Stromal cell of bone marrow (primary cell): Measurements from ENCODE around the gene SUGCT.
"Not testable (repeated sequence)": the region's sequence is repeated elsewhere in the genome, so short reads cannot be mapped to it uniquely, and the experiment has no call there.

Experiments used
- DNase-seq: peaks from one replicate; pipeline ENCODE4 v3.0.0-alpha.2; 2012; ENCODE audit warnings: low read depth

Gene SUGCT

DNA sequence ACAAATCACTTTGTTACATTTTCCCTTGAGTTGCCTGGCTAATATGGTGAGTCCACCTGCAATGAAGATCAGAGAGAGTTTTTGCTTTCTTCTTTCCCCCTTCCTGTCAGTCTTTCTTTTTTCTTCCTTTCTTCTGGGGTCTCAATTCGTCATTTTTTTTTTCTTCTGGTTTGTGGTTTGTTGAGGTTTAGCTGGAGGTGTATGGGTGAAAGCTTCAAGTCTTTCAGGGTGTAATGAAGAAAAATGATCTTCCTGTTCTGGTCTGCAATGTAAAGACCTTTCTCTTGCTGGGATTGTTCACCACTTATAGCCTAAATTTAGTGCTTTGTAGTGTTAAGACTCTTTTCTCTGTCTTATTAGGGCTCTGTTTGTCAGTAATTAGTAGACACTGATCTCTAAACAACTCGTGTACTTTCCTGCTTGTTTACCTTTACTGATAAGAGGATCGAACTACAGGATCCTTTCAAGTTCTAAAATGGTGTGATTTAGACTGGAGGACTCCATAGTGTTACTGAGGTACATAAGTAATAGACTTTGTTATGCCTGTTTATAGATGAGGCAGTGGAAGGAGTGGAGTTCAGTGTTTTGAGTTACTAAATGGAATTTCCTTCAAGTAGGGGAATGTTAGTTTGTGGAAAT lies 129.1 kb downstream of the SUGCT start:
- no peak for DNase-seq

DNA sequence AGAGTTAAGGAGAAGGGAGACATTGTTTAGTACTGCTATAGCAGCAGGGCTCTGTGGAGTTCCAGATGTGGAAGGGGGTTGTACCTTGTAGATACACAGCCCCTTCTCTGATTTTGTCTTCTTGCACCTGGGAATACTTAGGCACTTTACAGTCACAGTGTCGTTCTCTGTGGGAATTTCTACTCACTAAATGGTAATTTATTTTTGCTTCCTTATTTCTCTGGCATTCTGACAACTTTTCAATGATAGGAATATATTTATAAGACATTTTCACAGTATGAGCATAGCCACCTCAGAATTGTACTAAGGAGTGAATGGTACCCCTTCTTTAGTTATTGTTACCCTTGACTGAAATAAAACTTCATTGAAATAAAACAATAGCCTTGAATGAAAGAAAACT lies 132.8 kb downstream of the SUGCT start:
- DNase-seq: no peak

DNA sequence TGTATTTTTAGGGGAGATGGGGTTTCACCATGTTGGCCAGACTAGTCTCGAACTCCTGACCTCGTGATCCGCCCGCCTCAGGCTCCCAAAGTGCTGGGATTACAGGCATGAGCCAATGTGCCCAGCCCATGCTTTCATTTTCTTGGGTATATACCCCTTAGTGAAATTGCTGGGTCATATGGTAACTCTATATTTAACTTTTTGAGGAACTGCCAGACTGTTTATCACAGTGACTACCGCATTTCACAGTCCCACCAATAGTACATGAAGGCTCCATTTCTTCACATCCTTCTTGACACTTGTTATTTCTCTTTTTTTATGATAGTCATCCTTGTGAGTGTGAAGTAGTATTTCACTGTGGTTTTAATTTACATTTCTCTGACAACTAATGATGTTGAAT lies 134.0 kb downstream of the SUGCT start:
- DNase-seq: not testable (repeated sequence)

- DNase-seq: no peak
These were observed 141.3 kb downstream of the SUGCT start for GRCh38 chr7:40276061-40276460.

GRCh38 chr7:40279991-40280390 lies 145.2 kb downstream of the SUGCT start:
- DNase-seq: no peak

- DNase-seq: no peak
These were observed 148.1 kb downstream of the SUGCT start for GRCh38 chr7:40282858-40283257.

DNA sequence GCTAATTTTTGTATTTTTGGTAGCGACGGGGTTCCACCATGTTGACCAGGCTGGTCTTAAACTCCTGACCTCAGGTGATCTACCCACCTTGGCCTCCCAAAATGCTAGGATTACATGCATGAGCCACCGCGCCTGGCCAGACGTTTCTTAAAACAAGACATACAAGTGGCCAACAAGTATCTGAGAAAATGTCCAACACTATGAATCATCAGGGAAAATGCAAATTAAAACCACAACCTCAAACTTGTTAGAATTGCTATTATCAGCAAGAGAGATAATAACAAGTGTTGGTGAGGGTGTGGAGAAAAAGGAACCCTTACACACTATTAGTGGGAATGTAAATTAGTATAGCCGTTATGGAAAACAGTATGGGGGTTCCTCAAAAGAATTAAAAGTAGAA lies 148.6 kb downstream of the SUGCT start:
- no peak for DNase-seq

DNA sequence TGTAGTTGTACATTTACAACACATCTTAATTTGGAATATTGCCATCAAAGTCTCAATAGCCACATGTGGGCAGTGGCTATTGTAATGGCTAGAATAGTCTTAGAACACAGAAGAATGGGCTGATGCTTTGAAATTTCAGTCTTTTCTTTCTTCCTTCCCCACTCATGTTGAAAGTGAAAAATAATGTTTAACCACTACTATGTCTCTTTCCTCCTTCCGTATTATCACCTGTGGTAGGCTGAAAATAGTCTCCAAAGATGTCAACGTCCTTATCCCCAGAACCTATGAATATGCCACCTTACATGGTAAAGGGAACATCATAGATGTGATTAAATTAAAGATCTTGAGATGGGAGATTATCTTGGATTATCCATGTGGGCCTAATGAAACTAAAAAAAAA lies 154.0 kb downstream of the SUGCT start:
- DNase-seq: no peak

GRCh38 chr7:40297741-40298311 lies 163.0 kb downstream of the SUGCT start:
- DNase-seq: no peak

DNA sequence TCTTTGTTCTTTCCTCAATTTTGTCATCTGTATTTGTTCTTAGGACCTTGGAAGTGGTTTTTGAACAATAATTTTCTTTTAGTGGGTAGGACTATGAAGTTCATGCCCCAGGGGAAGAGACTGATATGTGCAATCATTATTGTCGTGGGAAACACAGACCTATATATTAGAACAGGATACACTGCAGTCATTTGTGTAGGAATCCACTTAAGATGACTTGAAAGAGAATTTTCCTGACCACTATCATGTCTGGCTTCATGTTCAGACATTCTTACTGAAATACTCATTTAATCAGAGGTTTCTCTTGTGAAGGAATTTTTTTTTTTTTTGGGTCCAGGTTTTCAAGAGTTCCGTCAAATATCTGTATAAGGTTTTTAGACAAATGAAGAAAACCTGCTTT lies 163.6 kb downstream of the SUGCT start:
- DNase-seq: no peak

GRCh38 chr7:40299097-40299496 lies 164.3 kb downstream of the SUGCT start:
- peak; percentile 86 for DNase-seq

DNA sequence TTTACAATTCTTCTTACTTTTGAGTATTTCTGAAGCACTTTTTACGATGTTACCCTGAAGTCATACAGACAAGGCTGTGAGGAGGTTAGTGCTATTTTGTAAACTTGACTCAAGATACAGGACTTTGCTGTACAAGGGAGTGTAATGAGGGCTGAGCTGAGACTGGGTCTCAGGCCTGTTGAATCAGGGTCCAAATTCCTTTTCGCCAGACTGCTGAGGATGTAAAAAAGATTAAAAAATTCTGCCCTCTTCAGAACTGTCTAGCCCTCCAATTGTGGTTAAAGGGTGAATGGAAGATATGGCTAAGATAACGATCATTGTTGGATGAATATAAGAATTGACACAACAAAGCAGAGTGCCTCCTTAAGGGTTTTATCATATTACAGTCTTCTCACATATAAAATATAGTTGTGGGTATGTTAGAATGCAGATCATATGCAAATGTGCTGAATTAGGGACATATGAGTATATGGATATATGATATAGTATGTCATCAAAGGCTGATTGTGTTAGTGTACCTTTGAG lies 165.4 kb downstream of the SUGCT start:
- no peak for DNase-seq

GRCh38 chr7:40301486-40302068 lies 166.8 kb downstream of the SUGCT start:
- peak; percentile 45 for DNase-seq

DNA sequence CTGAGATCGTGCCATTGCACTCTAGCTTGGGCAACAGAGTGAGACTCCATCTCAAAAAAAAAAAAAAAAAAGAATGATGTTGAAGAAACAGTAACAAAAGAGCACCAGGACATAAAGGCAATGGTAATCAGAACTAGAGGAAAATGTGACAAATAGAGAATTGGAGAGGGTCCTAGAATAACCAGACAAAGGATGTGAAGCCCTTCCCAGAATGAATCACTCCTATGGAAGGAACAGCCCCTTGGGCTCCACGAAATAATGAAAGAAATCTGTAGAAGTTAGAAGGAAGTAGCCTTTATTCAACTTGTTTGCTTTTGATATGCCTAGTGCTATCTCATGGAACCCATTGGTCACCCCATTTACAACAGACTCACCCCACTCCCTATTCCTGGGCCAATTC lies 169.2 kb downstream of the SUGCT start:
- peak; percentile 81 for DNase-seq

DNA sequence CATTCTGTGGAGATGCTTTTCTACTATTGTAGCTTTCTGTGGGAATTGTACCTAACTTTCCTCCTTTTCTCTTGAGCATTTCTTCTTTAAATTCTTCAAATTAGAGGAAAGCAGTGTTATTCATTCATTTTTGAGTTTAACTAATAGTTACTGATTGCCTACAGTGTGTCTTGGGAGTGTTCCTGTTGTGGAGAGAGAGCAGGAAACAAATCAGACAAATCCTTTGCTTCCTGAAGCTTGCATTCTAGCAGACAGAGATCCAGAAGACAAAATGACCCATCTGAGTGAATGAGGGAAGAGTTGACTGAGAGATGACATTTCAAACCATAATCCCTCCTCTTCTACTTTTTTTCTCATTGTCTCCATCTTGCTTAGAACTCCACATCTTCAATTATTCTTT lies 170.4 kb downstream of the SUGCT start:
- no peak for DNase-seq

DNA sequence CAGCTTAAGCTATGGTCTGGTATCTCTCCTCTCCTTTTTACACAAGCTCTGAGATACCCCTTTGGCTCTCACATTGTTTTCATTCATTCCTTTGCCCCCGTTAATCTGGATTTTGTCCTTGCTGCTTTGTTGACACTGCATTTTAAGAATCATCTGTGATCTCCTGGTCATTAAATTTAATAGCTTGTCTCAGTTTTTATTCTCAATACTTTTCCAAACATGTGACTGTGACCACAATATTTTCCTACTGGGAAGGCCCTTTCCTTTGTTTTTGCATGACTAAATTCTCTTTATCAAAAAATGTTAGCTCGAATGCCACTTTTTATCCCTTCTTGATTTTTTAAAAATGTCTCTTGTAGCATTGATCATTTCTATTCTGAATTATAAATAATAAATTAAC lies 171.2 kb downstream of the SUGCT start:
- no peak for DNase-seq

GRCh38 chr7:40306596-40306995 lies 171.8 kb downstream of the SUGCT start:
- peak; percentile 51 for DNase-seq

DNA sequence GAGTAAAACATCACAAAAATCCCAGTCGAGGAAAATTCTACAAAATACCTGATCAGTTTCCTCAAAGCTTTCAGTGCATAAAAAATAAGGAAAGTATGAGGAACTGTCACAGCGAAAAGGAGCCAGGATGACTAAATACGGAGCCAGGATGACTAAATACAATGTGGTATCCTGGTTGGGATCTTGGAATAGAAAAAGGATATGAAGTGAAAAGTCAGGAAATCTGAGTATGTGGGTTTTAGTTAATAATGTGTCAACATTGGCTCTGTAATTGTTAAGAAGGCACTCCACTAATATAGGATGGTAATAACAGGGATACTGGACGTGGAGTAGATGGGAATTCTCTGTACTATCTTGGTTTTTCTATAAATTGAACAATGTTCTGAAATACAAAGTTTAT lies 175.5 kb downstream of the SUGCT start:
- no peak for DNase-seq

- no peak for DNase-seq
These were observed 176.5 kb downstream of the SUGCT start for GRCh38 chr7:40311307-40311706.

- DNase-seq: no peak
These were observed 180.5 kb downstream of the SUGCT start for GRCh38 chr7:40315277-40315676.

DNA sequence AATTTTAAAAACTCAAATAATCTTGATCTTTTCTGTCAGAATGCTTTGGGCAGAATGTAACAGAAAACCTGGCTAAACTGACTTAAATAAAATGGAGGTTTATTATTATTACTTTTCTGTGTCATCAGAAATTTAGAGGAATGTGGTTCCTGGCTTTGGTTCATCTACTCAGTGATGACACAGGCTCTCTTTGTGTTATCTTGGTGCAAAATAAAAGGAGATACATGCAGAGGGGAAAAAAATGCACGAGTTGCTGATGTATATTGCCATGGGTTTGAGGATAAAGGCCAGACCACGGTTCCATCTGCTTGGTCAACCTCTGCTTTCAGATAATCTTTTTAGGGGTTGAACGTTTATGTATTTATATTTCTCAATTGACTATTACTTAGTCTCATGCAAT lies 181.4 kb downstream of the SUGCT start:
- DNase-seq: no peak

DNA sequence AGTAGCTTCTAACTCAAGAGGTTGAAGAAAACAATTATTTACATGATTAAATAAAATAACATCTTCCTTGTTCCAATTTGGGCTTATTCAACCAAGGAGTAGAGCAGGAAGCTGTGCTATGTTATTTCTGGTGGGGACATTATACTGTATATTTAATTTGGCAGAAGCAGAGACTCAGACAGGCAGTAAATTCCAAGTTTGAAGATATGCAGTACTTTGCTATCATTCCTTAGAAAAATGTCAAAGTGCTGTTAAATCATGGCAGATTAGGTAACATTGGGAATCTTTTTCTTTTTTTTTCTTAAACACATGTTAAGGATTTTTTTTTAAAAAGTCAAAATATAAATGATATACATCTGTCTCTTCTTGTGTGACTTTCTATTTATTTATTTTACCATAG lies 190.1 kb downstream of the SUGCT start:
- no peak for DNase-seq

GRCh38 chr7:40327113-40327512 lies 192.3 kb downstream of the SUGCT start:
- no peak for DNase-seq

- no peak for DNase-seq
These were observed 193.1 kb downstream of the SUGCT start for GRCh38 chr7:40327873-40328272.
